HepG2 (cell line): ENCODE measurements around the gene MCTS1. TPM values are rescaled to one million over a fixed set of nuclear protein-coding genes. Genes with fewer than 3 reads are reported as not detected.

Source experiments
- AGO1 ChIP-seq: fragments of 200-400 bp; formaldehyde crosslinking; IDR thresholded peaks from 2 replicates; pipeline ENCODE4 v1.6.1; 2017; ENCODE audit warnings: mild to moderate bottlenecking, low read depth, low read length, moderate library complexity; ENCODE audit not compliant: poor library complexity, severe bottlenecking
- ARID5B ChIP-seq: IDR thresholded peaks from 2 replicates; pipeline ENCODE4 v1.4.0; 2020; ENCODE audit warnings: mild to moderate bottlenecking, missing genetic modification reagents
- BHLHE40 ChIP-seq: IDR thresholded peaks from 2 replicates; pipeline ENCODE4 v1.6.1; 2011; ENCODE audit warnings: low read length, improper control_type of control experiment
- FIP1L1 ChIP-seq: fragments of 200-400 bp; formaldehyde crosslinking; IDR thresholded peaks from 2 replicates; pipeline ENCODE4 v1.6.1; 2018; ENCODE audit warnings: low read depth, mild to moderate bottlenecking, low read length, moderate library complexity, borderline replicate concordance; ENCODE audit not compliant: insufficient read depth
- GATAD2A ChIP-seq: IDR thresholded peaks from 2 replicates; pipeline ENCODE4 v1.6.1; 2016
- GPN1 ChIP-seq: sonication (generic); formaldehyde crosslinking; IDR thresholded peaks from 2 replicates; pipeline ENCODE4 v1.5.1; 2020; ENCODE audit warnings: missing genetic modification reagents, borderline replicate concordance
- NCOA5 ChIP-seq: sonication (generic); formaldehyde crosslinking; IDR thresholded peaks from 2 replicates; pipeline ENCODE4 v1.4.0; 2020; ENCODE audit warnings: missing genetic modification reagents
- PAX8 ChIP-seq: sonication (generic); formaldehyde crosslinking; IDR thresholded peaks from 2 replicates; pipeline ENCODE4 v1.8.0; 2022; ENCODE audit warnings: mild to moderate bottlenecking, missing genetic modification reagents, borderline replicate concordance
- RFXAP ChIP-seq: sonication (generic); formaldehyde crosslinking; IDR thresholded peaks from 2 replicates; pipeline ENCODE4 v1.4.0; 2020; ENCODE audit warnings: missing genetic modification reagents, borderline replicate concordance
- TEAD3 ChIP-seq: optimal IDR thresholded peaks from 2 replicates; pipeline ENCODE3; 2016; ENCODE audit warnings: borderline replicate concordance
- ZFX ChIP-seq: sonication (generic); formaldehyde crosslinking; IDR thresholded peaks from 2 replicates; pipeline ENCODE4 v1.4.0; 2020; ENCODE audit warnings: mild to moderate bottlenecking, low read depth, missing genetic modification reagents, moderate library complexity
- ZNF329 ChIP-seq: sonication (generic); formaldehyde crosslinking; IDR thresholded peaks from 2 replicates; pipeline ENCODE4 v1.9.0; 2021; ENCODE audit warnings: low read depth, mild to moderate bottlenecking, missing genetic modification reagents
- ZNF670 ChIP-seq: sonication (generic); formaldehyde crosslinking; IDR thresholded peaks from 2 replicates; pipeline ENCODE4 v1.8.0; 2022; ENCODE audit warnings: mild to moderate bottlenecking, missing genetic modification reagents, borderline replicate concordance
- polyA plus RNA-seq, 8 experiments: library from polyadenylated mRNA; depleted of rRNA in 3 of 8; stranded (reverse) in 7 of 8; unstranded in 1 of 8; fragments of >200 nt; fragmentation: Illumina TruSeq in 4 of 8; extraction: Trizol in 4 of 8; gene quantifications; 2 replicates each; pipeline versions ENCODE4 v1.2.1 to v1.2.3, GENCODE V29; 2011 to 2016; ENCODE audit warnings: low read depth in 4 of 8, missing spikeins in 1 of 8, mixed read lengths in 1 of 8; ENCODE audit not compliant: insufficient read depth in 1 of 8
- total RNA-seq, 5 experiments: library from RNA; depleted of rRNA; stranded (reverse); fragments of >200 nt; fragmentation: Illumina TruSeq; extraction: Trizol; gene quantifications; 2 replicates each; pipeline ENCODE4 v1.2.3, GENCODE V29; 2016; ENCODE audit warnings: low read depth in 1 of 5
- TF ChIP-seq, protein P1 (sequence below), 2 experiments: fragments of 450-650 bp in 1 of 2; sonication (generic) in 1 of 2; formaldehyde crosslinking; IDR thresholded peaks; 2 replicates each; pipeline versions ENCODE4 v1.5.0 to v1.8.0; 2020 to 2022; ENCODE audit warnings: mild to moderate bottlenecking in 1 of 2, missing genetic modification reagents in 1 of 2
- TF ChIP-seq, protein P2 (sequence below): sonication (generic); formaldehyde crosslinking; IDR thresholded peaks from 2 replicates; pipeline ENCODE4 v1.9.0; 2021; ENCODE audit warnings: missing genetic modification reagents, borderline replicate concordance

Gene MCTS1
- total and polyA plus RNA-seq, 2 of the 13 experiments (the other 11 are each of a cell fraction or from before 2014, with no cell fraction given): 30.1 to 59.0 TPM

- TF ChIP-seq ARID5B (CRISPR knock-in tag): no peak
- TF ChIP-seq, protein P1, sequence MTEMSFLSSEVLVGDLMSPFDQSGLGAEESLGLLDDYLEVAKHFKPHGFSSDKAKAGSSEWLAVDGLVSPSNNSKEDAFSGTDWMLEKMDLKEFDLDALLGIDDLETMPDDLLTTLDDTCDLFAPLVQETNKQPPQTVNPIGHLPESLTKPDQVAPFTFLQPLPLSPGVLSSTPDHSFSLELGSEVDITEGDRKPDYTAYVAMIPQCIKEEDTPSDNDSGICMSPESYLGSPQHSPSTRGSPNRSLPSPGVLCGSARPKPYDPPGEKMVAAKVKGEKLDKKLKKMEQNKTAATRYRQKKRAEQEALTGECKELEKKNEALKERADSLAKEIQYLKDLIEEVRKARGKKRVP (CRISPR knock-in tag; IDR thresholded peaks at IDR 0.05): peak in 1 of 2 experiments; percentile 80; a peak in 2 of 4 replicates
- TF ChIP-seq ZNF329: no peak
- TF ChIP-seq RFXAP: no peak
- TF ChIP-seq BHLHE40: no peak
- TF ChIP-seq TEAD3 (CRISPR knock-in tag): no peak
- no peak for TF ChIP-seq GPN1 (CRISPR knock-in tag)
- no peak for TF ChIP-seq FIP1L1
- no peak; the same call in 1 of the 2 replicates for TF ChIP-seq GATAD2A (CRISPR knock-in tag)
- TF ChIP-seq PAX8: no peak
- TF ChIP-seq ZNF670: no peak
- TF ChIP-seq NCOA5 (CRISPR knock-in tag): no peak
- no peak for TF ChIP-seq AGO1
- TF ChIP-seq, protein P2, sequence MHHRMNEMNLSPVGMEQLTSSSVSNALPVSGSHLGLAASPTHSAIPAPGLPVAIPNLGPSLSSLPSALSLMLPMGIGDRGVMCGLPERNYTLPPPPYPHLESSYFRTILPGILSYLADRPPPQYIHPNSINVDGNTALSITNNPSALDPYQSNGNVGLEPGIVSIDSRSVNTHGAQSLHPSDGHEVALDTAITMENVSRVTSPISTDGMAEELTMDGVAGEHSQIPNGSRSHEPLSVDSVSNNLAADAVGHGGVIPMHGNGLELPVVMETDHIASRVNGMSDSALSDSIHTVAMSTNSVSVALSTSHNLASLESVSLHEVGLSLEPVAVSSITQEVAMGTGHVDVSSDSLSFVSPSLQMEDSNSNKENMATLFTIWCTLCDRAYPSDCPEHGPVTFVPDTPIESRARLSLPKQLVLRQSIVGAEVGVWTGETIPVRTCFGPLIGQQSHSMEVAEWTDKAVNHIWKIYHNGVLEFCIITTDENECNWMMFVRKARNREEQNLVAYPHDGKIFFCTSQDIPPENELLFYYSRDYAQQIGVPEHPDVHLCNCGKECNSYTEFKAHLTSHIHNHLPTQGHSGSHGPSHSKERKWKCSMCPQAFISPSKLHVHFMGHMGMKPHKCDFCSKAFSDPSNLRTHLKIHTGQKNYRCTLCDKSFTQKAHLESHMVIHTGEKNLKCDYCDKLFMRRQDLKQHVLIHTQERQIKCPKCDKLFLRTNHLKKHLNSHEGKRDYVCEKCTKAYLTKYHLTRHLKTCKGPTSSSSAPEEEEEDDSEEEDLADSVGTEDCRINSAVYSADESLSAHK (CRISPR knock-in tag): no peak
- peak; percentile 32; the same call in 1 of the 2 replicates for TF ChIP-seq ZFX
These were observed at the start of gene MCTS1 (continued) for GRCh38 chrX:120603707-120604360.
